Thoracic aorta (tissue), 2 donors: ENCODE measurements around the gene PACSIN2. TPM values are rescaled to one million over a fixed set of nuclear protein-coding genes. Genes with fewer than 3 reads are reported as not detected.

Experiments used
- ATAC-seq: fragments of 150-250 bp; one replicate; pipeline ENCODE4 v1.8.0; 2017; ENCODE audit warnings: low read depth; ENCODE audit not compliant: insufficient number of reproducible peaks, low FRiP score
- DNase-seq: peaks from one replicate; pipeline ENCODE4 v3.0.0-alpha.2; 2020; ENCODE audit warnings: low spot score
- H3K27ac ChIP-seq, 2 donors: fragments of 200-600 bp; sonication (generic); 1 replicate in 1 of 2; 2 replicates in 1 of 2; pipeline ENCODE4 v1.5.1; 2016; ENCODE audit warnings: mild to moderate bottlenecking in 2 of 2, moderate library complexity in 2 of 2
- H3K27me3 ChIP-seq: fragments of 200-600 bp; sonication (generic); replicated peaks from 2 replicates; pipeline ENCODE4 v1.6.0; 2016; ENCODE audit warnings: mild to moderate bottlenecking; ENCODE audit not compliant: insufficient read depth
- H3K36me3 ChIP-seq: fragments of 200-600 bp; sonication (generic); one replicate; pipeline ENCODE4 v1.5.1; 2016
- H3K4me1 ChIP-seq, 2 donors: fragments of 200-600 bp; sonication (generic); 1 replicate in 1 of 2; 2 replicates in 1 of 2; pipeline versions ENCODE4 v1.5.1 to v1.6.0; 2016; ENCODE audit warnings: low read depth in 2 of 2, mild to moderate bottlenecking in 1 of 2; ENCODE audit not compliant: control insufficient read depth in 1 of 2
- H3K4me3 ChIP-seq: fragments of 200-600 bp; sonication (generic); 2 replicates; pipeline ENCODE4 v1.5.1; 2016; ENCODE audit warnings: mild to moderate bottlenecking
- H3K9me3 ChIP-seq: fragments of 200-600 bp; sonication (generic); 2 replicates; pipeline ENCODE4 v1.5.1; 2016
- CTCF ChIP-seq: fragments of 200-600 bp; sonication (generic); IDR thresholded peaks from one replicate; pipeline ENCODE4 v1.5.1; 2019; ENCODE audit warnings: antibody characterized with exemption
- total RNA-seq, 2 donors: library from RNA; depleted of rRNA; stranded (reverse); fragments of >200 nt; gene quantifications; one replicate each; pipeline versions ENCODE4 v1.1.0 to v1.2.3, GENCODE V29; 2016

PACSIN2 gene
- total RNA-seq, 2 donors from 2014 or later, result 135 to 155 TPM

- H3K27ac ChIP-seq, result peak overlapping the region; percentile 26
- peak overlapping the region; percentile 58 for H3K4me3 ChIP-seq
- DNase-seq, result no peak
- peak; percentile 65 for ATAC-seq
- no peaks in the 10 kb centered on the region for H3K27me3 ChIP-seq
- H3K9me3 ChIP-seq, result no peaks in the 10 kb centered on the region
- no peak for TF ChIP-seq CTCF
- H3K4me1 ChIP-seq, result peaks cover 48 to 68% of the 10 kb centered on the region in 2 donors
- H3K36me3 ChIP-seq, result peaks cover 6% of the 10 kb centered on the region
Measured at GRCh38 chr22:42959576-42960509, 55.1 kb downstream of the PACSIN2 start.

- peak overlapping the region; percentile 26 for H3K27ac ChIP-seq
- TF ChIP-seq CTCF, result no peak
- H3K4me3 ChIP-seq, result peak overlapping the region; percentile 58
Measured at GRCh38 chr22:42958937-42959336, 56.0 kb downstream of the PACSIN2 start.

GRCh38 chr22:42957958-42958357 is 57.0 kb downstream of the PACSIN2 start:
- no peak for DNase-seq
- H3K27me3 ChIP-seq, result no peaks in the 10 kb centered on the region
- no peaks in the 10 kb centered on the region for H3K9me3 ChIP-seq
- TF ChIP-seq CTCF, result no peak
- peaks cover 48 to 68% of the 10 kb centered on the region in 2 donors for H3K4me1 ChIP-seq
- peak overlapping the region; percentile 58 for H3K4me3 ChIP-seq
- H3K36me3 ChIP-seq, result no peaks in the 10 kb centered on the region
- no peak for ATAC-seq
- peak overlapping the region in 1 of 2 donors; percentile 7 for H3K27ac ChIP-seq

More at GRCh38 chr22:42958937-42959336, 56.0 kb downstream of the PACSIN2 start:
- Histone ChIP-seq H3K27me3 (no peaks in the 10 kb centered on the region), H3K36me3 (peaks cover 2% of the 10 kb centered on the region), H3K4me1 (peaks cover 48 to 65% of the 10 kb centered on the region in 2 donors), H3K9me3 (no peaks in the 10 kb centered on the region)
- DNase-seq (no peak), ATAC-seq (no peak)

- Histone ChIP-seq H3K9me3 (no peaks in the 10 kb centered on the region), H3K4me1 (peaks cover 49 to 70% of the 10 kb centered on the region in 2 donors), H3K36me3 (no peaks in the 10 kb centered on the region), H3K4me3 (peak overlapping the region; percentile 58), H3K27me3 (no peaks in the 10 kb centered on the region), H3K27ac (no peak overlapping the region)
- ATAC-seq (no peak), DNase-seq (no peak)
- TF ChIP-seq CTCF, result no peak
Measured at GRCh38 chr22:42957544-42957943, 57.4 kb downstream of the PACSIN2 start.

- Histone ChIP-seq H3K27me3 (no peaks in the 10 kb centered on the region), H3K4me1 (peaks cover 41 to 70% of the 10 kb centered on the region in 2 donors), H3K27ac (no peak overlapping the region), H3K36me3 (no peaks in the 10 kb centered on the region), H3K9me3 (no peaks in the 10 kb centered on the region), H3K4me3 (no peak overlapping the region)
- no peak for TF ChIP-seq CTCF
- DNase-seq, result no peak
- ATAC-seq, result no peak
Measured at GRCh38 chr22:42955848-42956247, 59.1 kb downstream of the PACSIN2 start.
